ENCODE measurements around the gene MOSPD2.
A peak's percentile ranks its signal among the peaks of the same experiment; 100 is the strongest.

The MOSPD2 gene

DNA sequence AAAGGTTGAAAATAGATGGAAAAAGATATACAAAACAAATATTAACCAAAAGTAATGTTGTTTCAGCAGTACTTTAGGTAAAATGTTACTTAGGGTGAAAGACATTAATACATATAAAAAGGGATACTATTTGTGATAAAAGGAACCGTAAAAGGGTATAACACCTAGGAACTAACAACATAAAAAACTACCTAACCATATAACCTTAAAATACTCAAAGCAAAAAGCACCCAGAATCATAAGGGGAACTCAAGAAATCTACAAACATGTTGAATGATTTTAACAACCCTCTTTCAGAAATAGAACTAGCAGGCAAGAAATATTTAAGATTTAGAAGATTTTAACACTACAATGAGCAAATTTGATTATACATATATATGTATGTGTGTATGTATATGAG lies 11.5 kb downstream of the MOSPD2 start:
- Histone ChIP-seq H3K9me3 (replicated peaks; ENCODE audit: insufficient read depth, low read length) (no peaks in the 10 kb centered on the region), H3K27ac (ENCODE audit: low read length) (no peak overlapping the region), H2AFZ (ENCODE audit: low read length) (no peak overlapping the region), H3K36me3 (replicated peaks; ENCODE audit: insufficient read depth, low read length) (no peaks in the 10 kb centered on the region), H3K9me2 (replicated peaks; ENCODE audit: insufficient read depth, low read length) (no peaks in the 10 kb centered on the region), H3K9ac (ENCODE audit: low read length) (no peak overlapping the region), H3K4me2 (ENCODE audit: low read depth, low read length) (no peak overlapping the region), H3F3A (ENCODE audit: insufficient read depth, low read length) (no peaks in the 10 kb centered on the region), H3K27me3 (replicated peaks; ENCODE audit: insufficient read depth, low read length) (no peaks in the 10 kb centered on the region), H3K79me2 (ENCODE audit: low read length) (no peaks in the 10 kb centered on the region), H3K4me1 (ENCODE audit: low read length) (no peaks in the 10 kb centered on the region), H3K4me3 (ENCODE audit: low read length) (no peak overlapping the region), H4K20me1 (ENCODE audit: insufficient read depth, low read length) (no peaks in the 10 kb centered on the region)
- TF ChIP-seq, protein P1, sequence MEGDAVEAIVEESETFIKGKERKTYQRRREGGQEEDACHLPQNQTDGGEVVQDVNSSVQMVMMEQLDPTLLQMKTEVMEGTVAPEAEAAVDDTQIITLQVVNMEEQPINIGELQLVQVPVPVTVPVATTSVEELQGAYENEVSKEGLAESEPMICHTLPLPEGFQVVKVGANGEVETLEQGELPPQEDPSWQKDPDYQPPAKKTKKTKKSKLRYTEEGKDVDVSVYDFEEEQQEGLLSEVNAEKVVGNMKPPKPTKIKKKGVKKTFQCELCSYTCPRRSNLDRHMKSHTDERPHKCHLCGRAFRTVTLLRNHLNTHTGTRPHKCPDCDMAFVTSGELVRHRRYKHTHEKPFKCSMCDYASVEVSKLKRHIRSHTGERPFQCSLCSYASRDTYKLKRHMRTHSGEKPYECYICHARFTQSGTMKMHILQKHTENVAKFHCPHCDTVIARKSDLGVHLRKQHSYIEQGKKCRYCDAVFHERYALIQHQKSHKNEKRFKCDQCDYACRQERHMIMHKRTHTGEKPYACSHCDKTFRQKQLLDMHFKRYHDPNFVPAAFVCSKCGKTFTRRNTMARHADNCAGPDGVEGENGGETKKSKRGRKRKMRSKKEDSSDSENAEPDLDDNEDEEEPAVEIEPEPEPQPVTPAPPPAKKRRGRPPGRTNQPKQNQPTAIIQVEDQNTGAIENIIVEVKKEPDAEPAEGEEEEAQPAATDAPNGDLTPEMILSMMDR (IDR thresholded peaks at IDR 0.05; ENCODE audit: low read length) = no peak
- no peak for TF ChIP-seq EZH2phosphoT487 (IDR thresholded peaks at IDR 0.05; ENCODE audit: low read length)
- TF ChIP-seq EZH2 (optimal IDR thresholded peaks at IDR 0.05; ENCODE audit: low read depth, low read length) = no peak
- no peak for DNase-seq

DNA sequence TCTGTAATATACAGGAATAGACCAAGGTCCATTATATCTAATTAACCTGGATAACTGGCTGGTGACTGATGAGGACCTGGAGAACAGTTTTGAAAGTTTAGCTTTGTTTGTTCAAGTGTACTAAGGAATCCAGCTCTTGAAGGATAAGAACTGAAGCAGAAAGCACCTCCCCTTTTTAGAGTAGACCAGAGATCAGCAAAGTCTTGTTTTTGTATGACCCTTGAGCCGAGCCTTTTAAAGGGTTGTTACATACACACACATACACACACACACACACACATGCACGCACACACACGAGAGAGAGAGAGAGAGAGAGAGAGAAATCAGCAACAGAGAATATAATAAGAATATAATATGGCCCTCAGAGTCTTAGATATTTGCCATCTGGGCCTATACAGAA lies 13.0 kb downstream of the MOSPD2 start:
- H3K36me3 ChIP-seq (replicated peaks; ENCODE audit: insufficient read depth, low read length) = no peaks in the 10 kb centered on the region

DNA sequence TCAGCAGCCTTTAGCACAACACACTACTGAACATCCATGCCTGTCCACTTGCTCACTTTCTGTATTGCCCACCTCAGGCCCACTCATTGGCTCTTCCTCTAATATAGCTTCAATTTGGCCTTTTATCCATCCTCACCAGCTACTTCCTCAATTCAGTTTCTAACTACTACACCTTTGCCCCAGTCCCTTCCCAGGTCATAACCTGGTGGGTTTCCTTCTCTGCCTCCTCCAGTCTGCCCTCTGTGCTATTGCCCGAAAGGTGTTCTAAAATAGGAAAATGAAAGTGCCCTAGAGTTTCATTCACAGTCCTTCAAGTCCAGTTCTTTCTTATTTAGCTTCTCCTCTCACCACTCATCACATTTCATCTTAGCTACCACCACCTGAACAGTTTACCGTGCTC lies 23.1 kb downstream of the MOSPD2 start:
- peaks cover 19% of the 10 kb centered on the region for H3K4me1 ChIP-seq (ENCODE audit: low read length)
- DNase-seq = peak; percentile 53
- H3K36me3 ChIP-seq (replicated peaks; ENCODE audit: insufficient read depth, low read length) = no peaks in the 10 kb centered on the region
- H3K79me2 ChIP-seq (ENCODE audit: low read length) = no peaks in the 10 kb centered on the region
- H3K9me3 ChIP-seq (replicated peaks; ENCODE audit: insufficient read depth, low read length) = no peaks in the 10 kb centered on the region
- H3K9ac ChIP-seq (ENCODE audit: low read length) = no peak overlapping the region
- no peaks in the 10 kb centered on the region for H3K27me3 ChIP-seq (replicated peaks; ENCODE audit: insufficient read depth, low read length)
- peaks cover 7% of the 10 kb centered on the region; the same call in 1 of the 2 replicates for H3F3A ChIP-seq (ENCODE audit: insufficient read depth, low read length)
- peak overlapping the region; percentile 73 for H3K4me2 ChIP-seq (ENCODE audit: low read depth, low read length)
- TF ChIP-seq EZH2 (optimal IDR thresholded peaks at IDR 0.05; ENCODE audit: low read depth, low read length) (no peak), EZH2phosphoT487 (IDR thresholded peaks at IDR 0.05; ENCODE audit: low read length) (no peak)
- TF ChIP-seq, protein P1 (IDR thresholded peaks at IDR 0.05; ENCODE audit: low read length) = no peak
- H4K20me1 ChIP-seq (ENCODE audit: insufficient read depth, low read length) = no peaks in the 10 kb centered on the region
- H3K4me3 ChIP-seq (ENCODE audit: low read length) = peak overlapping the region; percentile 39
- H3K27ac ChIP-seq (ENCODE audit: low read length) = peak overlapping the region; percentile 45; the same call in 1 of the 2 replicates
- H2AFZ ChIP-seq (ENCODE audit: low read length) = no peak overlapping the region
- no peaks in the 10 kb centered on the region for H3K9me2 ChIP-seq (replicated peaks; ENCODE audit: insufficient read depth, low read length)

More for the DNA sequence above, 13.0 kb downstream of the MOSPD2 start:
- Histone ChIP-seq H3K27ac (ENCODE audit: low read length) (no peak overlapping the region), H3K9me2 (replicated peaks; ENCODE audit: insufficient read depth, low read length) (no peaks in the 10 kb centered on the region), H3K27me3 (replicated peaks; ENCODE audit: insufficient read depth, low read length) (no peaks in the 10 kb centered on the region), H3K79me2 (ENCODE audit: low read length) (no peaks in the 10 kb centered on the region), H2AFZ (ENCODE audit: low read length) (no peak overlapping the region), H4K20me1 (ENCODE audit: insufficient read depth, low read length) (no peaks in the 10 kb centered on the region), H3K4me1 (ENCODE audit: low read length) (no peaks in the 10 kb centered on the region), H3K9ac (ENCODE audit: low read length) (no peak overlapping the region), H3F3A (ENCODE audit: insufficient read depth, low read length) (no peaks in the 10 kb centered on the region), H3K9me3 (replicated peaks; ENCODE audit: insufficient read depth, low read length) (no peaks in the 10 kb centered on the region), H3K4me2 (ENCODE audit: low read depth, low read length) (no peak overlapping the region), H3K4me3 (ENCODE audit: low read length) (no peak overlapping the region)
- DNase-seq = no peak
- TF ChIP-seq EZH2phosphoT487 (IDR thresholded peaks at IDR 0.05; ENCODE audit: low read length) (no peak), EZH2 (optimal IDR thresholded peaks at IDR 0.05; ENCODE audit: low read depth, low read length) (no peak)
- TF ChIP-seq, protein P1 (IDR thresholded peaks at IDR 0.05; ENCODE audit: low read length) = no peak

Data from MM.1S (cell line).